HepG2 (cell line): Measurements from ENCODE around the gene MPP3. TPM values are rescaled to one million over a fixed set of nuclear protein-coding genes. Genes with fewer than 3 reads are reported as not detected.

Experiments used
- ATF6 ChIP-seq: sonication (generic); formaldehyde crosslinking; conservative IDR thresholded peaks from 2 replicates; pipeline ENCODE4 v1.4.0; 2020; ENCODE audit warnings: missing genetic modification reagents
- BCL6 ChIP-seq: IDR thresholded peaks from 2 replicates; pipeline ENCODE4 v1.6.1; 2016; ENCODE audit warnings: missing genetic modification reagents, missing compliant biosample characterization
- BRCA1 ChIP-seq: sonication (generic); formaldehyde crosslinking; IDR thresholded peaks from 2 replicates; pipeline ENCODE4 v1.4.0; 2020; ENCODE audit warnings: missing genetic modification reagents
- CHCHD3 ChIP-seq: sonication (generic); formaldehyde crosslinking; IDR thresholded peaks from 2 replicates; pipeline ENCODE4 v1.8.0; 2022; ENCODE audit warnings: mild to moderate bottlenecking, missing genetic modification reagents, moderate library complexity
- DBP ChIP-seq: sonication (generic); formaldehyde crosslinking; IDR thresholded peaks from 2 replicates; pipeline ENCODE4 v1.4.0; 2020; ENCODE audit warnings: missing genetic modification reagents; ENCODE audit errors: not compliant biosample characterization
- DPF2 ChIP-seq: sonication (generic); formaldehyde crosslinking; IDR thresholded peaks from 2 replicates; pipeline ENCODE4 v1.4.0; 2020; ENCODE audit warnings: mild to moderate bottlenecking, low read depth, missing genetic modification reagents, borderline replicate concordance
- HIVEP1 ChIP-seq: sonication (generic); formaldehyde crosslinking; IDR thresholded peaks from 2 replicates; pipeline ENCODE4 v1.4.0; 2020; ENCODE audit warnings: mild to moderate bottlenecking, missing genetic modification reagents
- HNRNPLL ChIP-seq: fragments of 200-400 bp; formaldehyde crosslinking; IDR thresholded peaks from 2 replicates; pipeline ENCODE4 v1.6.1; 2017; ENCODE audit warnings: mild to moderate bottlenecking, low read depth, low read length; ENCODE audit not compliant: poor library complexity, severe bottlenecking
- HOXA7 ChIP-seq: sonication (generic); formaldehyde crosslinking; IDR thresholded peaks from 2 replicates; pipeline ENCODE4 v1.8.1; 2022; ENCODE audit warnings: mild to moderate bottlenecking, missing genetic modification reagents, moderate library complexity
- IRF2 ChIP-seq: IDR thresholded peaks from 2 replicates; pipeline ENCODE4 v1.6.1; 2018; ENCODE audit warnings: missing genetic modification reagents, missing compliant biosample characterization
- MIER3 ChIP-seq: IDR thresholded peaks from 2 replicates; pipeline ENCODE4 v1.6.1; 2016; ENCODE audit warnings: missing compliant biosample characterization, borderline replicate concordance
- MLLT10 ChIP-seq: sonication (generic); formaldehyde crosslinking; IDR thresholded peaks from 2 replicates; pipeline ENCODE4 v1.4.0; 2020; ENCODE audit warnings: missing genetic modification reagents
- MTF1 ChIP-seq: sonication (generic); formaldehyde crosslinking; IDR thresholded peaks from 2 replicates; pipeline ENCODE4 v1.5.0; 2020; ENCODE audit warnings: missing genetic modification reagents
- MXD1 ChIP-seq: sonication (generic); formaldehyde crosslinking; IDR thresholded peaks from 2 replicates; pipeline ENCODE4 v1.4.0; 2020; ENCODE audit warnings: mild to moderate bottlenecking, missing genetic modification reagents
- NFIB ChIP-seq: sonication (generic); formaldehyde crosslinking; IDR thresholded peaks from 2 replicates; pipeline ENCODE4 v1.9.0; 2021; ENCODE audit warnings: missing genetic modification reagents, mild to moderate bottlenecking, borderline replicate concordance
- NFRKB ChIP-seq: fragments of 450-650 bp; IDR thresholded peaks from 2 replicates; pipeline ENCODE4 v1.6.1; 2017
- NFYC ChIP-seq: IDR thresholded peaks from 2 replicates; pipeline ENCODE4 v1.6.1; 2016; ENCODE audit warnings: missing genetic modification reagents, missing compliant biosample characterization
- PLSCR1 ChIP-seq: sonication (generic); formaldehyde crosslinking; IDR thresholded peaks from 2 replicates; pipeline ENCODE4 v1.5.0; 2020; ENCODE audit warnings: missing genetic modification reagents, mild to moderate bottlenecking, borderline replicate concordance
- SP4 ChIP-seq: sonication (generic); formaldehyde crosslinking; IDR thresholded peaks from 2 replicates; pipeline ENCODE4 v1.8.1; 2023; ENCODE audit warnings: mild to moderate bottlenecking, missing genetic modification reagents
- TAF15 ChIP-seq: fragments of 200-400 bp; formaldehyde crosslinking; IDR thresholded peaks from one replicate; pipeline ENCODE4 v1.6.1; 2018; ENCODE audit warnings: mild to moderate bottlenecking, low read depth, low read length; ENCODE audit not compliant: poor library complexity, severe bottlenecking
- ZKSCAN1 ChIP-seq: fragments of 150-350 bp; IDR thresholded peaks from 2 replicates; pipeline ENCODE4 v1.6.1; 2014; ENCODE audit warnings: low read length
- ZKSCAN5 ChIP-seq: sonication (generic); formaldehyde crosslinking; IDR thresholded peaks from 2 replicates; pipeline ENCODE4 v1.5.1; 2020; ENCODE audit warnings: mild to moderate bottlenecking, missing genetic modification reagents
- ZNF234 ChIP-seq: sonication (generic); formaldehyde crosslinking; conservative IDR thresholded peaks from 2 replicates; pipeline ENCODE4 v1.5.1; 2020; ENCODE audit warnings: mild to moderate bottlenecking, missing genetic modification reagents
- ZNF382 ChIP-seq: sonication (generic); formaldehyde crosslinking; IDR thresholded peaks from 2 replicates; pipeline ENCODE4 v1.5.0; 2020; ENCODE audit warnings: missing genetic modification reagents, mild to moderate bottlenecking, borderline replicate concordance
- ZNF546 ChIP-seq: sonication (generic); formaldehyde crosslinking; conservative IDR thresholded peaks from 2 replicates; pipeline ENCODE4 v1.8.1; 2023; ENCODE audit warnings: mild to moderate bottlenecking, missing genetic modification reagents
- ZNF607 ChIP-seq: sonication (generic); formaldehyde crosslinking; IDR thresholded peaks from 2 replicates; pipeline ENCODE4 v1.5.1; 2020; ENCODE audit warnings: missing genetic modification reagents, mild to moderate bottlenecking, borderline replicate concordance
- ZNF615 ChIP-seq: sonication (generic); formaldehyde crosslinking; IDR thresholded peaks from 2 replicates; pipeline ENCODE4 v1.5.0; 2020; ENCODE audit warnings: mild to moderate bottlenecking, missing genetic modification reagents, borderline replicate concordance
- ZNF674 ChIP-seq: sonication (generic); formaldehyde crosslinking; IDR thresholded peaks from 2 replicates; pipeline ENCODE4 v1.5.0; 2020; ENCODE audit warnings: low read depth, mild to moderate bottlenecking, missing genetic modification reagents
- polyA plus RNA-seq, 8 experiments: library from polyadenylated mRNA; depleted of rRNA in 3 of 8; stranded (reverse) in 7 of 8; unstranded in 1 of 8; fragments of >200 nt; fragmentation: Illumina TruSeq in 4 of 8; extraction: Trizol in 4 of 8; gene quantifications; 2 replicates each; pipeline versions ENCODE4 v1.2.1 to v1.2.3, GENCODE V29; 2011 to 2016; ENCODE audit warnings: low read depth in 4 of 8, missing spikeins in 1 of 8, mixed read lengths in 1 of 8; ENCODE audit not compliant: insufficient read depth in 1 of 8
- total RNA-seq, 5 experiments: library from RNA; depleted of rRNA; stranded (reverse); fragments of >200 nt; fragmentation: Illumina TruSeq; extraction: Trizol; gene quantifications; 2 replicates each; pipeline ENCODE4 v1.2.3, GENCODE V29; 2016; ENCODE audit warnings: low read depth in 1 of 5

Gene MPP3
- total and polyA plus RNA-seq, 2 of the 13 experiments (the other 11 are each of a cell fraction or from before 2014, with no cell fraction given) = 0.91 to 1.8 TPM

GRCh38 chr17:43778337-43779144 lies 54.4 kb downstream of the MPP3 start, which contains the start of gene DUSP3 (continued):
- TF ChIP-seq ZNF615 (CRISPR knock-in tag) (no peak), BCL6 (peak; percentile 82), MLLT10 (CRISPR knock-in tag) (no peak), NFIB (CRISPR knock-in tag) (no peak), ATF6 (CRISPR knock-in tag) (no peak), PLSCR1 (no peak), BRCA1 (peak; percentile 39; the same call in 1 of the 2 replicates), NFYC (CRISPR knock-in tag) (peak; percentile 9; the same call in 1 of the 2 replicates), ZKSCAN5 (no peak), MTF1 (no peak), SP4 (CRISPR knock-in tag) (peak; percentile 88), ZKSCAN1 (no peak), MXD1 (CRISPR knock-in tag) (0 out of 2 replicates have a peak, but pooled peaks have one; percentile 79), HIVEP1 (CRISPR knock-in tag) (0 out of 2 replicates have a peak, but pooled peaks have one; percentile 52), HNRNPLL (peak; percentile 29), ZNF382 (CRISPR knock-in tag) (no peak), MIER3 (CRISPR knock-in tag) (no peak), NFRKB (no peak), CHCHD3 (CRISPR knock-in tag) (no peak; the same call in 1 of the 2 replicates), IRF2 (CRISPR knock-in tag) (peak; percentile 48; the same call in 1 of the 2 replicates), DPF2 (CRISPR knock-in tag) (peak; percentile 42; the same call in 1 of the 2 replicates), DBP (CRISPR knock-in tag) (no peak), ZNF674 (CRISPR knock-in tag) (no peak), ZNF234 (no peak), ZNF607 (CRISPR knock-in tag) (peak; percentile 95), TAF15 (peak; percentile 27), ZNF546 (CRISPR knock-in tag) (no peak; the same call in 1 of the 2 replicates), HOXA7 (CRISPR knock-in tag) (no peak)
